Renal cortex interstitium (tissue), 11 donors: ENCODE data around the gene PLCL2. TPM values are rescaled to one million over a fixed set of nuclear protein-coding genes. Genes with fewer than 3 reads are reported as not detected.
A peak's percentile ranks its signal among the peaks of the same experiment; 100 is the strongest.
"Not testable (repeated sequence)": the region's sequence is repeated elsewhere in the genome, so short reads cannot be mapped to it uniquely, and the experiment has no call there.

Experiments
- DNase-seq, 11 donors: peaks; one replicate each; pipeline ENCODE4 v3.0.0-alpha.2; 2013; ENCODE audit warnings: low read depth in 9 of 11, low spot score in 4 of 11; ENCODE audit errors: extremely low read depth in 1 of 11
- polyA plus RNA-seq, 3 donors: library from polyadenylated mRNA; unstranded; fragments of 120-200 nt; gene quantifications; one replicate each; pipeline ENCODE4 v1.2.1, GENCODE V29; 2013; ENCODE audit not compliant: insufficient read length in 3 of 3

PLCL2 gene
- polyA plus RNA-seq, 3 donors = 14.2 to 17.7 (median 15.0) TPM

- no peak for DNase-seq
Measured at GRCh38 chr3:16936233-16936632, 51.5 kb downstream of the PLCL2 start.

- DNase-seq = no peak
Measured at GRCh38 chr3:16936676-16937230, 52.0 kb downstream of the PLCL2 start.

- DNase-seq = peak in 1 of 11 donors; percentile 18
Measured at GRCh38 chr3:16937326-16937845, 52.6 kb downstream of the PLCL2 start.

GRCh38 chr3:16940769-16941700 lies 56.3 kb downstream of the PLCL2 start:
- no peak for DNase-seq

GRCh38 chr3:16942955-16943354 lies 58.2 kb downstream of the PLCL2 start:
- no peak for DNase-seq

GRCh38 chr3:16943857-16944256 lies 59.1 kb downstream of the PLCL2 start:
- DNase-seq = no peak

- no peak for DNase-seq
Measured at GRCh38 chr3:16944356-16944755, 59.6 kb downstream of the PLCL2 start.

- DNase-seq = no peak
Measured at GRCh38 chr3:16945330-16945729, 60.6 kb downstream of the PLCL2 start.

- no peak for DNase-seq
Measured at GRCh38 chr3:16950282-16950681, 65.5 kb downstream of the PLCL2 start.

- no peak for DNase-seq
Measured at GRCh38 chr3:16950845-16951244, 66.1 kb downstream of the PLCL2 start.

- DNase-seq = not testable (repeated sequence)
Measured at GRCh38 chr3:16957852-16958251, 73.1 kb downstream of the PLCL2 start.

- DNase-seq = no peak
Measured at GRCh38 chr3:16960125-16960524, 75.4 kb downstream of the PLCL2 start.

GRCh38 chr3:16961621-16962205 lies 77.0 kb downstream of the PLCL2 start:
- DNase-seq = no peak

- no peak for DNase-seq
Measured at GRCh38 chr3:16975083-16975482, 90.3 kb downstream of the PLCL2 start.

GRCh38 chr3:16978234-16978920 lies 93.6 kb downstream of the PLCL2 start:
- no peak for DNase-seq

- DNase-seq = no peak
Measured at GRCh38 chr3:16978921-16979271, 94.1 kb downstream of the PLCL2 start.

GRCh38 chr3:16979769-16980515 lies 95.2 kb downstream of the PLCL2 start:
- DNase-seq = not testable (repeated sequence)

GRCh38 chr3:16980526-16980925 lies 95.8 kb downstream of the PLCL2 start:
- DNase-seq = not testable (repeated sequence)

- no peak for DNase-seq
Measured at GRCh38 chr3:16982460-16982859, 97.7 kb downstream of the PLCL2 start.
